Suprapubic skin (tissue), 4 donors: ENCODE results near the gene EIF3K. TPM values are rescaled to one million over a fixed set of nuclear protein-coding genes. Genes with fewer than 3 reads are reported as not detected.
A peak's percentile ranks its signal among the peaks of the same experiment; 100 is the strongest.
"Not testable (repeated sequence)": the region's sequence is repeated elsewhere in the genome, so short reads cannot be mapped to it uniquely, and the experiment has no call there.

ENCODE experiments used
- DNase-seq, 2 donors: peaks; one replicate each; pipeline ENCODE4 v3.0.0-alpha.2; 2019; ENCODE audit warnings: low spot score in 2 of 2
- H3K27ac ChIP-seq: fragments of 200-600 bp; sonication (generic); one replicate; pipeline ENCODE4 v1.5.1; 2019
- H3K27me3 ChIP-seq: fragments of 200-600 bp; sonication (generic); one replicate; pipeline ENCODE4 v1.5.1; 2019
- H3K36me3 ChIP-seq: fragments of 200-600 bp; sonication (generic); one replicate; pipeline ENCODE4 v1.5.1; 2019
- H3K4me1 ChIP-seq: fragments of 200-600 bp; sonication (generic); one replicate; pipeline ENCODE4 v1.5.1; 2019
- H3K4me3 ChIP-seq: fragments of 200-600 bp; sonication (generic); one replicate; pipeline ENCODE4 v1.5.1; 2019; ENCODE audit warnings: mild to moderate bottlenecking
- H3K9me3 ChIP-seq: fragments of 200-600 bp; sonication (generic); one replicate; pipeline ENCODE4 v1.5.1; 2019
- CTCF ChIP-seq, 2 donors: fragments of 200-600 bp in 1 of 2; fragments of 450-650 bp in 1 of 2; sonication (generic) in 1 of 2; IDR thresholded peaks; one replicate each; pipeline ENCODE4 v1.5.1; 2016 to 2019; ENCODE audit warnings: antibody characterized with exemption in 2 of 2, mild to moderate bottlenecking in 1 of 2, moderate library complexity in 1 of 2
- EP300 ChIP-seq: sonication (generic); formaldehyde crosslinking; IDR thresholded peaks from one replicate; pipeline ENCODE4 v1.6.1; 2017; ENCODE audit warnings: antibody characterized with exemption
- POLR2A ChIP-seq, 2 donors: fragments of 450-650 bp; IDR thresholded peaks; one replicate each; pipeline ENCODE4 v1.6.1; 2017; ENCODE audit warnings: antibody characterized with exemption in 2 of 2, mild to moderate bottlenecking in 2 of 2, moderate library complexity in 2 of 2
- POLR2AphosphoS5 ChIP-seq, 3 donors: sonication (generic); formaldehyde crosslinking; IDR thresholded peaks; one replicate each; pipeline ENCODE4 v1.6.1; 2017; ENCODE audit warnings: antibody characterized with exemption in 3 of 3
- WGBS: methylation state at CpG from one replicate; pipeline ENCODE4 v1.1.5; 2018; 5-methylcytosine and 5-hydroxymethylcytosine counted together
- total RNA-seq, 4 donors: library from RNA; depleted of rRNA; stranded (reverse); fragments of >200 nt; gene quantifications; one replicate each; pipeline ENCODE4 v1.1.0, GENCODE V29; 2016

EIF3K gene
- total RNA-seq, 4 donors from 2014 or later, result 274 to 587 (median 557) TPM

GRCh38 chr19:38617764-38618589 is 1.0 kb upstream of the EIF3K start, which contains the start of gene MAP4K1:
Gene MAP4K1, minus strand, starts transcription at chr19:38617953. Its CDS starts 58 bp downstream, at chr19:38617895.
- H3K4me3 ChIP-seq, result peak within 1 kb of the TSS; percentile 92
- H3K36me3 ChIP-seq, result peaks cover 26% of the 10 kb centered on the region
- H3K27ac ChIP-seq, result peak within 1 kb of the TSS; percentile 91
- H3K9me3 ChIP-seq, result no peaks in the 10 kb centered on the region
- H3K4me1 ChIP-seq, result peaks cover 22% of the 10 kb centered on the region
- TF ChIP-seq POLR2AphosphoS5 (IDR thresholded peaks at IDR 0.05) (no peak), EP300 (no peak), POLR2A (IDR thresholded peaks at IDR 0.05) (no peak)
- no peaks in the 10 kb centered on the region for H3K27me3 ChIP-seq
- 26% methylated on average over 19 of the region's 28 CpGs for WGBS
- peak in 1 of 2 donors; percentile 77 for DNase-seq

- DNase-seq, result no peak
- TF ChIP-seq EP300 (no peak), CTCF (IDR thresholded peaks at IDR 0.05) (no peak), POLR2AphosphoS5 (IDR thresholded peaks at IDR 0.05) (no peak)
- H3K4me1 ChIP-seq, result peaks cover 22% of the 10 kb centered on the region
- H3K36me3 ChIP-seq, result peaks cover 41% of the 10 kb centered on the region
- 16% methylated on average over 21 of the region's 21 CpGs for WGBS
- H3K27me3 ChIP-seq, result no peaks in the 10 kb centered on the region
- H3K27ac ChIP-seq, result peak overlapping the region; percentile 91
- no peaks in the 10 kb centered on the region for H3K9me3 ChIP-seq
- peak overlapping the region; percentile 92 for H3K4me3 ChIP-seq
Measured at GRCh38 chr19:38619361-38620174, 580 bp downstream of the EIF3K start.

- WGBS, result 87% methylated on average over 3 of the region's 3 CpGs
Measured at GRCh38 chr19:38624822-38625221, 5.8 kb downstream of the EIF3K start.

GRCh38 chr19:38626401-38626800 is 7.4 kb downstream of the EIF3K start:
- DNase-seq, result no peak
- H3K9me3 ChIP-seq, result no peaks in the 10 kb centered on the region
- no peaks in the 10 kb centered on the region for H3K4me1 ChIP-seq
- no peaks in the 10 kb centered on the region for H3K27me3 ChIP-seq
- no peak overlapping the region for H3K4me3 ChIP-seq
- peaks cover 96% of the 10 kb centered on the region for H3K36me3 ChIP-seq
- WGBS, result 95% methylated on average over 4 of the region's 4 CpGs
- H3K27ac ChIP-seq, result no peak overlapping the region
- TF ChIP-seq POLR2A (IDR thresholded peaks at IDR 0.05) (no peak), CTCF (IDR thresholded peaks at IDR 0.05) (no peak), EP300 (no peak), POLR2AphosphoS5 (IDR thresholded peaks at IDR 0.05) (no peak)

More at GRCh38 chr19:38624822-38625221, 5.8 kb downstream of the EIF3K start:
- Histone ChIP-seq H3K27me3 (no peaks in the 10 kb centered on the region), H3K4me1 (peaks cover 6% of the 10 kb centered on the region), H3K36me3 (peaks cover 93% of the 10 kb centered on the region), H3K4me3 (no peak overlapping the region), H3K27ac (no peak overlapping the region), H3K9me3 (no peaks in the 10 kb centered on the region)
- no peak for DNase-seq
- TF ChIP-seq POLR2AphosphoS5 (IDR thresholded peaks at IDR 0.05), result no peak
- no peak for TF ChIP-seq EP300
- TF ChIP-seq CTCF (IDR thresholded peaks at IDR 0.05), result no peak
- TF ChIP-seq POLR2A (IDR thresholded peaks at IDR 0.05), result no peak

- Histone ChIP-seq H3K9me3 (no peaks in the 10 kb centered on the region), H3K4me3 (no peak overlapping the region), H3K4me1 (peaks cover 2% of the 10 kb centered on the region), H3K27ac (no peak overlapping the region), H3K36me3 (peaks cover 89% of the 10 kb centered on the region), H3K27me3 (no peaks in the 10 kb centered on the region)
- TF ChIP-seq POLR2A (IDR thresholded peaks at IDR 0.05), result no peak
- TF ChIP-seq POLR2AphosphoS5 (IDR thresholded peaks at IDR 0.05), result no peak
- no peak for TF ChIP-seq CTCF (IDR thresholded peaks at IDR 0.05)
- no peak for TF ChIP-seq EP300
- no peak for DNase-seq
- WGBS, result 72% methylated on average over 6 of the region's 6 CpGs
Measured at GRCh38 chr19:38629568-38629967, 10.6 kb downstream of the EIF3K start.

GRCh38 chr19:38631301-38631700 is 12.3 kb downstream of the EIF3K start:
- H3K4me3 ChIP-seq, DNase-seq, H3K27me3 ChIP-seq, H3K27ac ChIP-seq, H3K9me3 ChIP-seq: not testable (repeated sequence)
- Histone ChIP-seq H3K4me1 (peaks cover 11% of the 10 kb centered on the region), H3K36me3 (peaks cover 85% of the 10 kb centered on the region)
- 74% methylated on average over 11 of the region's 11 CpGs for WGBS

- DNase-seq, H3K27me3 ChIP-seq, H3K4me3 ChIP-seq, H3K27ac ChIP-seq, H3K9me3 ChIP-seq: not testable (repeated sequence)
- peaks cover 18% of the 10 kb centered on the region for H3K4me1 ChIP-seq
- H3K36me3 ChIP-seq, result peaks cover 78% of the 10 kb centered on the region
- WGBS, result 65% methylated on average over 7 of the region's 7 CpGs
Measured at GRCh38 chr19:38631811-38632475, 13.0 kb downstream of the EIF3K start.
